A549 (cell line): ENCODE results near the gene SHCBP1.

ENCODE experiments used
- CBX8 ChIP-seq: fragments of 200-600 bp; sonication (generic); IDR thresholded peaks from 2 replicates; pipeline ENCODE4 v1.6.1; 2016
- CTCF ChIP-seq: fragments of >200 bp; sonication (Bioruptor Twin); formaldehyde crosslinking; IDR thresholded peaks from 3 replicates; pipeline ENCODE4 v1.5.1; 2016
- ESRRA ChIP-seq: fragments of 150-350 bp; IDR thresholded peaks from 2 replicates; pipeline ENCODE4 v1.6.1; 2014; ENCODE audit warnings: mild to moderate bottlenecking, low read length, borderline replicate concordance
- MAX ChIP-seq: IDR thresholded peaks from 2 replicates; pipeline ENCODE4 v1.6.1; 2012
- MYC ChIP-seq: IDR thresholded peaks from 2 replicates; pipeline ENCODE4 v1.6.1; 2012; ENCODE audit warnings: mild to moderate bottlenecking, inconsistent platforms, low read length, improper control_type of control experiment, borderline replicate concordance
- NPAS2 ChIP-seq: fragments of 250-450 bp; sonication (Bioruptor Pico); IDR thresholded peaks from 2 replicates; pipeline ENCODE4 v1.8.0; 2022; ENCODE audit warnings: mild to moderate bottlenecking, moderate library complexity, borderline replicate concordance
- RAD21 ChIP-seq, 2 experiments: fragments of >200 bp in 1 of 2; sonication (Bioruptor Twin) in 1 of 2; formaldehyde crosslinking in 1 of 2; IDR thresholded peaks in 1 of 2; conservative IDR thresholded peaks in 1 of 2; 2 replicates in 1 of 2; 3 replicates in 1 of 2; pipeline ENCODE4 v1.6.1; 2012 to 2018; ENCODE audit warnings: inconsistent platforms in 1 of 2
- ZFP36 ChIP-seq: fragments of 450-650 bp; IDR thresholded peaks from 2 replicates; pipeline ENCODE4 v1.6.1; 2014; ENCODE audit warnings: borderline replicate concordance; ENCODE audit not compliant: partially characterized antibody

- no peak for TF ChIP-seq ZFP36
- no peak for TF ChIP-seq CTCF
- TF ChIP-seq CBX8 = no peak
- TF ChIP-seq RAD21 (conservative IDR thresholded peaks at IDR 0.05 in 1 of 2, IDR thresholded peaks at IDR 0.05 in 1 of 2) = no peak
- TF ChIP-seq NPAS2 (CRISPR knock-in tag) = no peak
- no peak for TF ChIP-seq MAX
- TF ChIP-seq MYC = no peak
- no peak for TF ChIP-seq ESRRA
These were observed 37.7 kb upstream of the SHCBP1 start for GRCh38 chr16:46658925-46659324.
